Measurements from ENCODE around the gene AGTPBP1.

AGTPBP1 gene

GRCh38 chr9:85501882-85502281 lies 239.9 kb downstream of the AGTPBP1 start:
- DNase-seq (ENCODE audit: low spot score) = no peak

GRCh38 chr9:85501456-85501855 lies 240.3 kb downstream of the AGTPBP1 start:
- no peak for DNase-seq (ENCODE audit: low spot score)

Data from HuH-7 (cell line).